GM12874 (cell line): ENCODE measurements around the gene ITGA11.

ENCODE experiments used
- CTCF ChIP-seq: IDR thresholded peaks from 2 replicates; pipeline ENCODE4 v1.5.1; 2011; ENCODE audit warnings: low read depth, mild to moderate bottlenecking, control low read depth, low read length, moderate library complexity; ENCODE audit not compliant: insufficient read depth

Gene ITGA11

DNA sequence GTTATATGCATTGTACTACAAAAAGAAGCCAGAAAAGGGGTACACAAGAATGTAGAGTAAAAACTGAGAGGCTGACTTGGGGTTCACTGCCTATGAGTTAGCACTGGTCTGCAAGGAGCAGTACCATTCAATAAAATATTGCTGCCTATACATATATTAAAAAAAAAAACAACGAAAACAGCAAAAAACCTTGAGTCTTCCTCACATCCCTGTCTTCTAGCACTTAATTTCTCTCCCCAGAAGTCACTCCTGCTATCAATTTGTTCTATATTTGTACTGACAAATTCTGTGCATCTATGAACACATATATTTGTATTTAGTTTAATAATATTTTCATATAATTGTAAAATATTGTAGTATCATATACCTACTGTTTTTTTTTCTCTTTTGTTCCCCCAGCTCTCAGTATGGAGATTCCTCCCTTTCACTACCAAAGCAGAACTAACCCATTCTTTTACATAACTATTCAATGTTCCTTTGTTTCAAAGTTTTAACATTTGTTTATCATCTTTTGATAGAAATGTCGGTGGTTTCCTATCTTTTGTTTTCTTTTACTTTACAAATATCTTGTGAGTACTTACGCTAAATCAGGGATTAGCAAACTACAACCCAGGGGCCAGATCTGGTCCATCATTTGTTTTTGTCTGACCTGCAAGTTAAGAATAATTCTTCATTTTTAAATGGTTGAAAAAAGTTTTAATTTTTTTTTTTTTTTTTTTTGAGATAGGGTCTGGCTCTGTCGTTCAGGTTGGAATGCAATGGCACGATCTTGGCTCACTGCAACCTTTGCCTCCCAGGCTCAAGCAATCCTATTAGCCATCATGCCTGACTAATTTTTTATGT lies 169.2 kb downstream of the ITGA11 start:
- TF ChIP-seq CTCF: no peak

DNA sequence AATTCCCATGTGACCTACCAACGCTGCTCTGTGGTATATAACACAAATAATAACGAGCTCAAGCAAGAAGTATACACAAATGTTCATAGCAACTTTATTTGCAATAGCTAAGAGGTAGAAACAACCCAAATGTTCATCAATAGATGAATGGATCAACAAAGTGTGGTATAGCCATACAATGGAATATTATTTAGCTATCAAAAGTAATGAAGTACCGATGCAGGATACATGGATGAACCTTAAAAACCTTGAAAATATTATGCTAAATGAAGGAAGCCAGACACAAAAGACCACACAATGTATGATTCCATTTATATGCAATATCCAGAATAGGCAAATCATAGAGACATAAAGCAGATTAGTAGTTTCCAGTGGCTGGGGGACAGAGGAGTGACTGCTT lies 170.0 kb downstream of the ITGA11 start:
- TF ChIP-seq CTCF: no peak

DNA sequence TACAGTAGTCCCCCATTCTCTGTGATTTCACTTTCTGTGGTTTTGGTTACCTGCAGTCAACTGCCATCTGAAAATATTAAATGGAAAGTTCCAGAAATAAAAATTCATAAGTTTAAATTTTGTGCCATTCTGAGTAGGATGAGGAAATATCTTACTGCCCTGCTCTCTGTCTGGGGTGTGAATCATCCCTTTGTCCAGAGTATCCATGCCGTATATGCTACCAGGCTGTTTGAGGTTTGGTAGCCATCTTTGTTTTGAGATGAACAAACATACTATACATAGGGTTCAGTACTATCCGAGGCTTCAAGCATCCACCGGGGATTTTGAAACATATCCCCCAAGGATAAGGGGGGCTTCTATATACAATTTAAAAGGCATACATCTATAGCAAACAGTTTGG lies 170.7 kb downstream of the ITGA11 start:
- TF ChIP-seq CTCF: no peak

- no peak for TF ChIP-seq CTCF
Observed at GRCh38 chr15:68259883-68260282, 172.1 kb downstream of the ITGA11 start.

DNA sequence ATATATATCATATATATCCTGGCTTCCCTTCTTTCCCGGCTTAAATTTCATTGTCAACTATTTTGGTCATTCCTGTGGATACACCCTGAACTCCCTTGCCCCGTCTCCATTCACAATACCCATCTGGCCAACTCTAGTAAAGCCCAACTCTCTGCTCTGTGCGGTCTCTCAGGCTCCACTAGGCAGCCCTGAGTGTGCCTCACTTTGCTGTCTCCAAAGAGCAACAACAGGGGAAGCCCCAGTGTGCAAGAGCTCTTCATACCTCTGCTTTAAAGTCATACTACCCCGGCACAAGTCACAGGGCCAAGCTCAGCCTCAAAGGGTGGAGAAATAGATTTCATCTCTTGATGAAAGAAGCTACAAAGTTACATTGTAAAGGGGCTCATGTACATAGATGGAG lies 173.3 kb downstream of the ITGA11 start:
- no peak for TF ChIP-seq CTCF

GRCh38 chr15:68256675-68257450 lies 175.1 kb downstream of the ITGA11 start:
- no peak for TF ChIP-seq CTCF

DNA sequence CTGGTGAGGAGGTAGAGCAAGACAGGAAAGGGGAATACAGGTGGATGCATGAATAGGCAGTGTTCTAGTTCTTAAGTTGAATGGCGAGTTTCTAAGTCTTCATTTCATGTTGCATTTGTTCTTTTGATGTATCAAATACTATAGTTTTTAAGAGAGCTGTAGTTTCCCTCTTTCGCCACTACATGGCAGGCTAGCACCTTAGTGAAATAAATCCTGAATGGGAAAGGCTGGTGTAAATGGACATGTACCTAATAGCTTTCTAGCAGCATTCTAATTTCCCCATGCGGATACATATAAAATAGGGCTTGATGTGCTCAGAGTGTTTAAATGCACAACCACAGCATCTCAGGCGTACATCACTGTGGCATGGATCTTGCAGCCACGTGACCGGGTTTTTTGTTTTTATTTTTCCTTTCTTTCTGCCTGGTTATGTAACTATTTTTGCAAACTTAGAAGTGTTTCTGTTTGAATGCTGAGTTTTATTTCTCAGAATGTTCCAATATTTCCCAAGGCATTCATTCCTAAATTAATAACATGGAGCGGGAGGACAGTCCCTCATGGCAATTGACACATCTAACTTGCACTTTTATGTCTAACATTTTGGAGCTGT lies 178.9 kb downstream of the ITGA11 start:
- peak; percentile 75 for TF ChIP-seq CTCF
